B cell (primary cell): ENCODE data around the gene NDC1. TPM values are rescaled to one million over a fixed set of nuclear protein-coding genes. Genes with fewer than 3 reads are reported as not detected.

ENCODE experiments used
- ATAC-seq: fragments of 200-7000 bp; cut with Tn5 transposase; one replicate; pipeline ENCODE4 v1.10.0; 2021; ENCODE audit warnings: low read depth, mild to moderate bottlenecking, moderate number of reproducible peaks, moderate library complexity
- CTCF ChIA-PET: fragments of 350-600 bp; sonication (Branson Sonifier 250); formaldehyde crosslinking; loops from one replicate; lab custom pipeline; 2021; ENCODE audit warnings: antibody characterized with exemption, inconsistent platforms; lab: Charles Lee
- POLR2A ChIA-PET: fragments of 350-600 bp; sonication (Branson Sonifier 250); formaldehyde crosslinking; loops from one replicate; lab custom pipeline; 2021; ENCODE audit warnings: antibody characterized with exemption; lab: Charles Lee
- DNase-seq: peaks from one replicate; pipeline ENCODE4 v3.0.0; 2013
- H2AFZ ChIP-seq: 2 replicates; pipeline ENCODE4 v1.6.1; 2012; ENCODE audit warnings: mild to moderate bottlenecking, low read depth, low read length; ENCODE audit not compliant: insufficient read depth, poor library complexity, severe bottlenecking
- H3K27ac ChIP-seq, 2 donors: 1 replicate in 1 of 2; 2 replicates in 1 of 2; pipeline ENCODE4 v1.5.1; 2012 to 2013; ENCODE audit warnings: low read length in 2 of 2, mild to moderate bottlenecking in 2 of 2, moderate library complexity in 1 of 2
- H3K27me3 ChIP-seq, 4 experiments: fragments of 200-600 bp in 1 of 4; sonication (generic) in 1 of 4; replicated peaks in 1 of 4; 1 replicate in 2 of 4; 2 replicates in 2 of 4; pipeline versions ENCODE4 v1.6.1 to v1.7.0; 2013 to 2016; ENCODE audit warnings: low read length in 3 of 4, mild to moderate bottlenecking in 2 of 4, mixed read lengths in 1 of 4, moderate library complexity in 1 of 4; ENCODE audit not compliant: insufficient read depth in 4 of 4, control insufficient read depth in 3 of 4; ENCODE audit errors: control extremely low read depth in 1 of 4
- H3K36me3 ChIP-seq, 2 experiments: replicated peaks in 1 of 2; 1 replicate in 1 of 2; 2 replicates in 1 of 2; pipeline versions ENCODE4 v1.6.1 to v1.7.1; 2013; ENCODE audit warnings: low read length in 1 of 2; ENCODE audit not compliant: insufficient read depth in 2 of 2, control insufficient read depth in 1 of 2; ENCODE audit errors: control extremely low read depth in 1 of 2, extremely low read depth in 1 of 2
- H3K4me1 ChIP-seq, 2 donors: fragments of 200-600 bp in 1 of 2; sonication (generic) in 1 of 2; 1 replicate in 1 of 2; 2 replicates in 1 of 2; pipeline versions ENCODE4 v1.5.1 to v1.6.1; 2013 to 2017; ENCODE audit warnings: low read length in 2 of 2; ENCODE audit not compliant: control insufficient read depth in 2 of 2, insufficient read depth in 2 of 2
- H3K4me2 ChIP-seq: replicated peaks from 2 replicates; pipeline ENCODE3; 2012; ENCODE audit warnings: mild to moderate bottlenecking, low read depth, low read length; ENCODE audit not compliant: poor library complexity, severe bottlenecking
- H3K4me3 ChIP-seq, 5 experiments: fragments of 200-600 bp in 1 of 5; sonication (generic) in 1 of 5; 1 replicate in 3 of 5; 2 replicates in 2 of 5; pipeline versions ENCODE4 v1.5.1 to v1.7.0; 2011 to 2016; ENCODE audit warnings: low read length in 4 of 5, mild to moderate bottlenecking in 4 of 5, low read depth in 2 of 5, control low read depth in 1 of 5, moderate library complexity in 1 of 5; ENCODE audit not compliant: insufficient read depth in 1 of 5; ENCODE audit errors: control extremely low read depth in 1 of 5, extremely low read depth in 1 of 5
- H3K79me2 ChIP-seq: fragments of 200-600 bp; sonication (generic); one replicate; pipeline ENCODE4 v1.6.0; 2016; ENCODE audit warnings: low read length; ENCODE audit not compliant: control insufficient read depth, insufficient read depth
- H3K9ac ChIP-seq: fragments of 200-600 bp; sonication (generic); 2 replicates; pipeline ENCODE4 v1.6.1; 2017; ENCODE audit warnings: mild to moderate bottlenecking, low read length, moderate library complexity
- H3K9me3 ChIP-seq, 3 donors: one replicate each; pipeline versions ENCODE4 v1.6.1 to v1.7.1; 2013; ENCODE audit warnings: low read length in 2 of 3; ENCODE audit not compliant: control insufficient read depth in 2 of 3, insufficient read depth in 1 of 3; ENCODE audit errors: control extremely low read depth in 1 of 3
- H4K20me1 ChIP-seq: 2 replicates; pipeline ENCODE4 v1.6.0; 2012; ENCODE audit warnings: mild to moderate bottlenecking, low read length; ENCODE audit not compliant: insufficient read depth, control insufficient read depth, poor library complexity, severe bottlenecking
- H3K27ac Mint-ChIP-seq: one replicate; pipeline ENCODE4 v1.8.0; 2021; ENCODE audit warnings: mixed read lengths
- H3K27me3 Mint-ChIP-seq: one replicate; pipeline ENCODE4 v1.8.0; 2021; ENCODE audit warnings: mixed read lengths
- H3K4me1 Mint-ChIP-seq: one replicate; pipeline ENCODE4 v1.8.0; 2021; ENCODE audit warnings: mixed read lengths
- H3K4me3 Mint-ChIP-seq: one replicate; pipeline ENCODE4 v1.8.0; 2021; ENCODE audit warnings: mixed read lengths
- H3K9me3 Mint-ChIP-seq: one replicate; pipeline ENCODE4 v1.8.0; 2022; ENCODE audit warnings: mixed read lengths; ENCODE audit not compliant: insufficient read depth
- EZH2 ChIP-seq: IDR thresholded peaks from 2 replicates; pipeline ENCODE4 v1.6.1; 2012; ENCODE audit warnings: borderline replicate concordance, low read depth, mild to moderate bottlenecking, moderate library complexity, low read length; ENCODE audit not compliant: insufficient read depth, poor library complexity, severe bottlenecking
- WGBS: methylation state at CpG from one replicate; pipeline ENCODE4 v1.1.5; 2013; ENCODE audit warnings: missing lambda C conversion rate; ENCODE audit not compliant: insufficient coverage; 5-methylcytosine and 5-hydroxymethylcytosine counted together
- intact Hi-C: fragments of 100-400 bp; cut with micrococcal nuclease; formaldehyde crosslinking; loops from one replicate; pipeline ENCODE4 v1.10.0; 2022
- polyA plus RNA-seq: library from polyadenylated mRNA; depleted of rRNA; stranded (reverse); fragments of >200 nt; gene quantifications from 2 replicates; pipeline ENCODE4 v1.2.3, GENCODE V29; 2012
- total RNA-seq, 2 donors: library from RNA; stranded (reverse); fragments of 120-200 nt in 1 of 2; gene quantifications; 1 replicate in 1 of 2; 2 replicates in 1 of 2; pipeline versions ENCODE4 v1.2.3 to v1.2.4, GENCODE V29; 2013 to 2022
- TF ChIP-seq, protein P1 (sequence below): fragments of 200-600 bp; IDR thresholded peaks from one replicate; pipeline ENCODE4 v1.8.0; 2022; ENCODE audit warnings: antibody characterized with exemption, mild to moderate bottlenecking

Gene NDC1
- total and polyA plus RNA-seq, 2 donors (not counting 1 experiment from before 2014, with no cell fraction given) = 5.0 to 12.0 TPM

- peaks cover 11 to 20% of the 10 kb centered on the region in 2 donors for H3K4me1 ChIP-seq
- POLR2A ChIA-PET = no interaction called here
- Mint-ChIP-seq H3K4me1 (peaks cover 10% of the 10 kb centered on the region), H3K4me3 (no peak overlapping the region), H3K27ac (no peak overlapping the region), H3K9me3 (no peaks in the 10 kb centered on the region), H3K27me3 (peaks cover 47% of the 10 kb centered on the region)
- no peaks in the 10 kb centered on the region for H3K36me3 ChIP-seq
- CTCF ChIA-PET = no interaction called here
- no peaks in the 10 kb centered on the region for H4K20me1 ChIP-seq
- H3K27ac ChIP-seq = no peak overlapping the region
- no peak overlapping the region for H3K9ac ChIP-seq
- H3K4me2 ChIP-seq = no peak overlapping the region
- intact Hi-C loops = no loop called here
- DNase-seq (no peak), ATAC-seq (no peak)
- TF ChIP-seq, protein P1, sequence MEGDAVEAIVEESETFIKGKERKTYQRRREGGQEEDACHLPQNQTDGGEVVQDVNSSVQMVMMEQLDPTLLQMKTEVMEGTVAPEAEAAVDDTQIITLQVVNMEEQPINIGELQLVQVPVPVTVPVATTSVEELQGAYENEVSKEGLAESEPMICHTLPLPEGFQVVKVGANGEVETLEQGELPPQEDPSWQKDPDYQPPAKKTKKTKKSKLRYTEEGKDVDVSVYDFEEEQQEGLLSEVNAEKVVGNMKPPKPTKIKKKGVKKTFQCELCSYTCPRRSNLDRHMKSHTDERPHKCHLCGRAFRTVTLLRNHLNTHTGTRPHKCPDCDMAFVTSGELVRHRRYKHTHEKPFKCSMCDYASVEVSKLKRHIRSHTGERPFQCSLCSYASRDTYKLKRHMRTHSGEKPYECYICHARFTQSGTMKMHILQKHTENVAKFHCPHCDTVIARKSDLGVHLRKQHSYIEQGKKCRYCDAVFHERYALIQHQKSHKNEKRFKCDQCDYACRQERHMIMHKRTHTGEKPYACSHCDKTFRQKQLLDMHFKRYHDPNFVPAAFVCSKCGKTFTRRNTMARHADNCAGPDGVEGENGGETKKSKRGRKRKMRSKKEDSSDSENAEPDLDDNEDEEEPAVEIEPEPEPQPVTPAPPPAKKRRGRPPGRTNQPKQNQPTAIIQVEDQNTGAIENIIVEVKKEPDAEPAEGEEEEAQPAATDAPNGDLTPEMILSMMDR = no peak
- no peak for TF ChIP-seq EZH2
- peaks cover 0 to 4% (median 0%) of the 10 kb centered on the region in 3 donors for H3K9me3 ChIP-seq
- H2AFZ ChIP-seq = no peak overlapping the region
- H3K27me3 ChIP-seq = peaks cover 0 to 30% (median 18%) of the 10 kb centered on the region in 4 experiments
- 84% methylated on average over 7 of the region's 10 CpGs for WGBS
- no peak overlapping the region for H3K4me3 ChIP-seq
- no peaks in the 10 kb centered on the region for H3K79me2 ChIP-seq
Measured at GRCh38 chr1:53734650-53735211, 103.4 kb downstream of the NDC1 start.

- intact Hi-C loops = no loop called here
- no peaks in the 10 kb centered on the region for H4K20me1 ChIP-seq
- no peak overlapping the region for H3K9ac ChIP-seq
- Mint-ChIP-seq H3K4me1 (peaks cover 6% of the 10 kb centered on the region), H3K27ac (no peak overlapping the region), H3K27me3 (peaks cover 47% of the 10 kb centered on the region), H3K9me3 (no peaks in the 10 kb centered on the region), H3K4me3 (no peak overlapping the region)
- H3K4me2 ChIP-seq = no peak overlapping the region
- ChIA-PET CTCF (interaction anchor here (0.6 kb wide), 1 partner anchor 455 kb away, joined by 4 read pairs; no protein-coding TSS in a partner anchor), POLR2A (no interaction called here)
- no peak for DNase-seq
- ATAC-seq = no peak
- TF ChIP-seq, protein P1 = no peak
- TF ChIP-seq EZH2 = no peak
- WGBS = 98% methylated on average over 5 of the region's 10 CpGs
- H3K36me3 ChIP-seq = no peaks in the 10 kb centered on the region
- peaks cover 0 to 4% (median 0%) of the 10 kb centered on the region in 3 donors for H3K9me3 ChIP-seq
- peaks cover 8 to 17% of the 10 kb centered on the region in 2 donors for H3K4me1 ChIP-seq
- no peaks in the 10 kb centered on the region for H3K79me2 ChIP-seq
- H2AFZ ChIP-seq = no peak overlapping the region
- H3K4me3 ChIP-seq = no peak overlapping the region
- H3K27ac ChIP-seq = no peak overlapping the region
- peaks cover 0 to 25% (median 15%) of the 10 kb centered on the region in 4 experiments for H3K27me3 ChIP-seq
Measured at GRCh38 chr1:53733975-53734649, 104.0 kb downstream of the NDC1 start.
